Fibroblast of lung (primary cell): Measurements from ENCODE around the gene TMCC1.

Experiments
- EZH2 ChIP-seq: IDR thresholded peaks from 2 replicates; pipeline ENCODE4 v1.5.1; 2012; ENCODE audit warnings: low read length, control low read depth, mild to moderate bottlenecking; ENCODE audit errors: missing control alignments
- TF ChIP-seq, protein P1 (sequence below), 2 donors: IDR thresholded peaks in 1 of 2; conservative IDR thresholded peaks in 1 of 2; 1 replicate in 1 of 2; 2 replicates in 1 of 2; pipeline ENCODE4 v1.5.1; 2011 to 2012; ENCODE audit warnings: low read length in 2 of 2, control low read depth in 1 of 2, inconsistent platforms in 1 of 2, low read depth in 1 of 2, mild to moderate bottlenecking in 1 of 2

DNA sequence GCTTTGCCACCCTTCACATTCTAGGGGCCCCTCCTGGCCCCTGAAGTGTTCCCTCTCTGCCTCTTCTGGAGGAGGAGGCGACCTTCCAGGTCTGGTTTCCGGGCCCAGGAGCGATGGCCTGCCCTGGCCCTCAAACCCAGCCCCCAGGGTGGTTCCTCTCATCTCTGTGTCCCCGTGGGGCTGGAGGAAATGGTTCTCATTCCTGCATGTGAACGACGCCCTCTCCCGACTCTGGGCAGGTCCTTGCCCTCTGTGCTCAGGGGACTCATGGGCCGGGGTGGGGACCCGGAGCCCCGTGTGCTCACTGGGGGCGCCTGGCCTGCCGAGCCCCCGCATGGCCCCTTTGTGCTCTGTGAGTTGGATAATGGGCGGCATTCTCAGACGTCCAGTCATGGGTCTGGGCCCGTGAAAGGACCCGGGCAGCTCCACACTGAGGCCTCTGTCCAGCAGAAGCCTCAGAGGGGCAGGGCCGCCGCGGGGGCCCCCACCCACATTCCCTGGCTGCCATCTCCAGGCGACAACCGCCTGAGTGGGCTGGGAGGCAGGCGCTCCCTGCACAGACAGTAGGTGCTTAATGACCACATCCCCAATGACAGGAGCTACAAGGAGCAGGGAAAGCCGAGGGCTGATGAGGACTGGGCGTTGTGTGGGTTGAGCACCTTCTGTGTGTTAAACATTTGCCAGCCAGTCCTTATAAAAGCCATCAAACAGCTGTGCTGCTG, 281.5 kb downstream of the TMCC1 start:
- TF ChIP-seq EZH2, result no peak
- TF ChIP-seq, protein P1, sequence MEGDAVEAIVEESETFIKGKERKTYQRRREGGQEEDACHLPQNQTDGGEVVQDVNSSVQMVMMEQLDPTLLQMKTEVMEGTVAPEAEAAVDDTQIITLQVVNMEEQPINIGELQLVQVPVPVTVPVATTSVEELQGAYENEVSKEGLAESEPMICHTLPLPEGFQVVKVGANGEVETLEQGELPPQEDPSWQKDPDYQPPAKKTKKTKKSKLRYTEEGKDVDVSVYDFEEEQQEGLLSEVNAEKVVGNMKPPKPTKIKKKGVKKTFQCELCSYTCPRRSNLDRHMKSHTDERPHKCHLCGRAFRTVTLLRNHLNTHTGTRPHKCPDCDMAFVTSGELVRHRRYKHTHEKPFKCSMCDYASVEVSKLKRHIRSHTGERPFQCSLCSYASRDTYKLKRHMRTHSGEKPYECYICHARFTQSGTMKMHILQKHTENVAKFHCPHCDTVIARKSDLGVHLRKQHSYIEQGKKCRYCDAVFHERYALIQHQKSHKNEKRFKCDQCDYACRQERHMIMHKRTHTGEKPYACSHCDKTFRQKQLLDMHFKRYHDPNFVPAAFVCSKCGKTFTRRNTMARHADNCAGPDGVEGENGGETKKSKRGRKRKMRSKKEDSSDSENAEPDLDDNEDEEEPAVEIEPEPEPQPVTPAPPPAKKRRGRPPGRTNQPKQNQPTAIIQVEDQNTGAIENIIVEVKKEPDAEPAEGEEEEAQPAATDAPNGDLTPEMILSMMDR (conservative IDR thresholded peaks at IDR 0.05 in 1 of 2, IDR thresholded peaks at IDR 0.05 in 1 of 2; ENCODE audit: low read depth in 1 of 2, low read length in 2 of 2), result no peak
